M059J (cell line): ENCODE data around the gene RBMS3. TPM values are rescaled to one million over a fixed set of nuclear protein-coding genes. Genes with fewer than 3 reads are reported as not detected.

ENCODE experiments used
- DNase-seq: peaks from one replicate; pipeline ENCODE4 v3.0.0-alpha.2; 2012; ENCODE audit warnings: low read depth
- total RNA-seq: library from RNA; depleted of rRNA; stranded (reverse); fragments of >200 nt; shearing (Covaris generic); gene quantifications from 2 replicates; pipeline ENCODE4 v1.2.3, GENCODE V29; 2014

Gene RBMS3
- total RNA-seq, 1 experiment from 2014 or later: 7.9 TPM

DNA sequence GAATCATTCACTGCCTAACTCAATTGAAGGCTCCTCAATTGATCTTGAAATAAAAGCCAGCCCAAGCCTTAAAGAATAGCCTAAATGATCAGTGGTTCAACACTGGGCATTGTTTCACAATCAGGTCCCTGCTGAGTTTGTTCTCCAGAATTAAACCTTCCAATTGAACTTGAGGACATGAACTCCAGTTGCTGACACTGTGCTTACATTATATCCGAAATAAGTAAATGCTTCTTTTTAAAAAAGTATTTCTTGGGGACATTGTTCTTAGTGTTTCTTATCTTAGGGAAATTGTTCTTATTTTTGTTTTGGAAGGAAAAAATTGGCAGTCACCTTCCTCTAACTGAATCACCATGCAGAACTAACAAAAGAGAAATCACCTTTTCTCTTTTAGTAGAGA, 450.2 kb downstream of the RBMS3 start:
- DNase-seq: no peak

DNA sequence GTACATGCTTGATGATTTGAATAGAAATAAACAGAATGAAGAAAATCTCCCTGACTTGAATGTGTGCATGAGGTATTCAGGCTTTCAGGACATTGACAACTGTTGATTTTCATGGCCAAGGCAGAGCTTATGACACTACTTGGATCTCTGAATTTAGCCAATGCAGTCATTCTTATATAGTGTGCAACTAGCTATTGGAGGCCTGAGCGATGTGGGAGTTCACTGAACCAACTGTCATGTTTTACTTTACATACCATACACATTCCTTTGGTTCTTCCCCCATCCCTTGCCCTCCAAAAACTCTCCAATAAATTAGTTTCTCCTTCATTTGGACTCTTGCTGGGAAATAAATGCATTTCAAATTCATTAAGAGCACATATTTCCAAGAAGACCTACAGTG, 460.4 kb downstream of the RBMS3 start:
- DNase-seq: no peak

DNA sequence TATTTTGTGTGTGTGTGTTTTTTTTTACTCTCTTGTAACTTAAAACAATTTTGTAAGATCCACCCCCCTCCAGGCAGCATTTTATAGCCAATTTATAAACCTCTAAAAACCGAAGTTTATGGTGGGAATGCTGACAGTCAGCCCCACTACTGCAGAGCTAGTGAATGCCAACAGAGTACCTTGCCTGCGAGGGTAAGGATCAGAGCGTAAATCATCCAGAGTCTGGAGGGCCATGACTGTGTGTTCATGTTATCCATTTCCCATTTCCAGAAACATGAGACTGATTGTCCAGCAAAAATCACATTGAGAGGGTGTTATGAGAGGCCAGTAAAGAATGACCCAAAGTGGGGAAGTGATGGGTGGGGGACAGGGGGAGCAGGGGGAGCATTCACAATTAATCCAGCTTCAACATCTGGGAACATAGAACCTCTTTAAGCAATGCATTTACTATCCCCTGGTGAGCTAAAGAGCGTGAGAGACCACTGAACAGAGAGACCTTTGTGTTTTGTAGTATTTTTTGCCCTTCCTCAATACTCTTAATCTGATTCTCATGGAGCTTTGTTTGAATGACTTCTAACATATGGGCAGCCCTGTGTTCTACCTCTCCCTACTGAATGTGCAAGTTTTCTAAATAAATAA, 464.5 kb downstream of the RBMS3 start:
- DNase-seq: no peak

DNA sequence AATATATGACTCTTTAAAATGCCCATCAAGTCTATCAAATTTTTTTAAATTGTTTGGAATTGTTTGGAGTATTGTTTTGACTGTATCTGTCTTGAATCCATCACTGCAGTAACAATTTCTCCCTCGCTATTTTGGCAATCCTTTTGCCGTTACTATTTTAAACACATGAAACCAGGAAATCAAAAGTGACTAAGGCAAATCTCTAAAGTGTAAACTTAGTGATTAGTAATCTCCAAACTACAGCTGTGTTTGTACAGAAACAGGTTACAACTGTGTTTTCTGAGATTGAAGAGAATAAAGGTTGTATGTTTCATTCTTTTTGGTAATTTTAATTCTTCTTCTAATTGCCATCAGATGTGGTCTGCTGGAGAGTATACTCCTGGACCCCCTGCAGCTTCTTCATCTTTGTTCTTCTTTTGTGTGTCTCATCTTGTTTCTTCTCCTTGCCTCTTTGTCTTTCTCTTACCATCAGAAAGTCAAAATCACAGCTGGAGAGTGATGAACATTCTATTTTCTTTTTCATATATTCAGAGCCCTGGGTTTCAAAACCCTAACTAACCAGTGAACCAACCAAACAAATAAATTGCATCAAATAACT, 465.4 kb downstream of the RBMS3 start:
- DNase-seq: no peak

DNA sequence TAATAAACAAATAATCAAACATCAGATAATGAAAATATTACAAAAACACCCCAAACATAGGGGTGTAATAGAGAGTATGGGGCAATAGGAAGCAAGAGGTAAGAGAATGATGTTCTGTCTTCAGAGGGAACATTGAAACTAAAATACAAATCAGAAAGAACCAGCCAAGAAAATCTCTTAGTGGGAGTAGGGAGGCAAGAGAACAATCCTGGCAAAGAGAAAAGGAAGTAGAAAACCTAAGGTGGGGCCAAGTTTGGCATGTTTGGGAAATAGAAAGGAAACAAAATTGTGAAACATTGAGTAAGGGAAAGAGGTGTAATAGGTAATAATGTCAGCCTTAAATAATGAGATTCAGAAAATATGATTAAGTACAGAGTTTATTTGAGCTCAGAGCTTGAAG, 467.1 kb downstream of the RBMS3 start:
- DNase-seq: no peak

DNA sequence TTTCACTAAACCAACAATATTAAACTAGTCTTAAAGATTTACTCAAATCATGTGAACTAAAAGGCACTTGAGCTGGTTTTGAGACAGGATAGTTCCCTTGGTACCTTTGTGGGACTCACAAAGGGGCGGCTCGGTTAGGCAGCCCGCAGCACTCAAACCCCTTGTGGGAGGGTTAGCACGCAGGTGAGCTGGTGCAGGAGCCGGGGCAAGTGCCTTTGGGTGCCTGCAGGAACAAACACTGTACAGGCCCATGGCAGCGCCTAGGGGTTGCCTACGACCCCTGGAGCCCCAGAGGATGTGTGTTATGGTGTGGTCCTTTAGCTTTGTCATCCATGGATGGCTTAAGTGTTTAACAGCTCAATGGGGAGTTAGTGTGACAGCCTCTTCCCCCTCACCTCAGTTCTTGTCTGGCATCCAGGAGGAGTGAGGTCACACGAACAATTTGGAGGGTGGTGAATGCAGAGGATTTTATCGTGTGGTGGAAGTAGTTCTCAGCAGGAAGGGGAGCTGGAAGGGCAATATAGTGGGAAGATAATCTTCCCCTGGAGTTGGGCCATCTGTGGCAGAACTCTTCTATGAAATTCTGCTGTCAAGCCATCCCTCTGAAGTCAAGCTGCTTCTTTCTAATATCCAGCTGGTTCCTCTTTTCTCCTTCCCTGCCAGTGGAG, 470.9 kb downstream of the RBMS3 start:
- peak; percentile 15 for DNase-seq

DNA sequence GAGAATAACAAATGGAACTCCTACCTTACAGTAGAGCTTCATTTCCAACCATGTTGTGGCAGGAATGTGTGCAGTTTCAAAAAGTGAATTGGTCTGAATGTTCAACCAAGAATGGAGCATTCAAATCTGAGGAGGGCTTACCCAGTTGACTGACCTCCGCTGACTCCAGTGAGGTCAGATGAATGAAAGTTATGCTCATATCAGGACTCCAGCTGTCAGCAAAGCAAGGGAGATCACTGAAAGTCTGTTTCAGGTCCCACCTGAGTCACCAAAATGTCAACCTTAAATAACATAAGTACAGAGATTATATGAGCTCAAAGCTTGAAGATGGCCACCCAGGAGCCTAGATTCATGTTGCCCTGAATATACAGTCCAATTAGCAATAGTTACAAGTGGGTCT, 473.5 kb downstream of the RBMS3 start:
- no peak for DNase-seq

DNA sequence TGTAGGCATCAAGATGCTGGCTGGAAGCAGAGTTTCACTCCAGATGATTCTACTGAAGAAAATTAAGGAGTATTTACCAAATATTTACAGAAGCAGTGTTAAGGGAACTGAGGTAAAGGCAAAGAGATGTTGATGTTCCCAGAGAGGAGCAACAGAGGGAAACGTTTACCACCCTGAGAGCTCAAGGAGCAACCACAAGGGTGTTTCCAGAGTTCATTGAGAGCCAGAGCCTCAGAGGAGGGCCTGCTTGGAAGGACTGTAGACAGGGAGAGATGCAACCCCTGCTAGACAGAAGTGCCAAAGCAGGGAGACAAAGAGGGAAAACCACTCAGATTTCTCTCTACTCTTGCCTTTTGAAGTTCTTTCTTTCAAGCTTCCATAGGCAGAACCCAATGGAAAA, 474.5 kb downstream of the RBMS3 start:
- DNase-seq: no peak

DNA sequence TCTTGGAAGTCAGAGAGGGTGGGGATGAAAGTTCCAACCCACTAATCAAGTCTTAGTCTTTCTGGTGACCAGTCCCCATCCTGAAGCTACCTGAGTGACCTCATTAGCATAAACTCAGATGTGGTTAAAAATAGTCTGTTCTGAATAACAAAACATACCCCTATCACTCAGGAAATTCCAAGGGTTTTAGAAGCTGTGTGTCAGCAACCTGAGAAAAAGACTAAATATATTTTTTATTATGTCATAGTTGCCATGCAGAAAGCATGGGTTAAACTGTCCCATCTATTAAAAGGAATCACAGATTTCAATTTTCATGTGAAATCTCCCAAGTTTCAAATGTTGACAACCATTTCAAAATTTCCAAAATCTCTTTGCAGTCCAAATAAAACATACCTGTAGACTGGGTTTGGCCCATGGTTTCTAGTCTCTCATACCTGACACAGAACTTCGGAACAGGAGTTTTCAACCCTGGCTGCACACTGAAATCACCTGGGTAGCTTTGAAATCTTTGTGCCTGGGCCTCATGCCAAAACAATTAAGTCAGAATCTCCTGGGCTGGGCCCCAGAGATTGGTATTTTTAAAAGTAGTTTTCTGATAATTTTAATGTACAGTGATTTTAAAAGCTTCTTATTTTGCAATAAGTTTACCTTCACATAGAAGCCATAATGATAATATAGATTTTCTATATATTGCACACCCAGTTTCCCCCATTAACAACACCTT, 476.3 kb downstream of the RBMS3 start:
- DNase-seq: peak; percentile 78

DNA sequence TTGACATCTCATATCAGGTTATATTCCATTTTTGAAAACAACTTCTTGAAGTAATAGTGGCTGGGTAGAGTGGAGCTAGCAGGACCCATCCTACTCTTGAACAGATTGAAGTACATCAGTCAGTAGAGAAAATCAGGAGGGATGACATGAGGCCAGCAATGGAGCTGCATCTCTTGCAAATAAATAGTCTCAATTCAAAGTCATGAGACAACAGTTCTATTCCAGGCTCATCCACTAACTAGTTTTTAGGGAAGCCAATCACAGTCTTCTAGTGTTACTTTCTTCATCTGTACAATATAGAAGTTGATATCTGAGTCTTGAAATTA, 477.2 kb downstream of the RBMS3 start:
- DNase-seq: no peak

DNA sequence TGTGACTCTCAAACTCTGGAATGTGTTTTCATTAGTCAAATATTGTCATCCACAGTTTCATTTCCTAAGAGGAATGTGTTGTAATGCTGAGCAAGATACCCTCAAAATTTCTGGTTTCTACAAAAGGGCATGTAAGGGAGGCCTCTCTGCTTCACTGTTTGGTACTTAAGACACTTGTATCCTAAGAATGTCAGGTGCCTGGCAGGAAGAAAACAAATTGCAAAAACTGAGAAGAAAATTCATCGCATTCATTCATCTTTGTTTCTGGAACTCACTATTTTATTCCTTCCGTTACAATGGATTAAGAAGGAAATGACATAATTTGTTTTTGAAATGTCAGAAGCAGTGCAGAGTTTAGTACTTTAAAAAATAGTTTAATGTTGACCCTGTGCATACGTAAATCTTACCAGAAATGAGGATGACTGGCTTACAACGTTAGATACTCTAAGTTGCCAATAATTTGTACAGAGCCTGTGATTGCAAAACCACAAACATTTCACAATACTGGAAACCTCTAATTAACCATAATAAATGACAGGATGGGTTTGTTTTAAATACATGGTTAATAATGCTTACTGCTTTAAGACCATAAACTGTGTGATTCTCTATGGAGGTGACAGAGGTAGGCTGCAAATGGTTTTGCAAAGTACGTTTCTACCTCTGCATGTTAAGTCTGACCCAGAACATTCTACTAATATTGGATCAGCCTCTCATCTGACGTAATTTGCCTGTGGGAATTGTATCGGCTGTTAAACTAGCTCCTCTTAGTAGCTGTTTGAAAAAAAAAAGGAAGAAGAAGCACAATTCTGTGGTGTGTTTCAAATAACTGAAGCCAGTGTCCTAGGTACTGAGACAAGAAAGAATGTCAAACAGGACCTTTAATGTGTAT, 477.8 kb downstream of the RBMS3 start:
- peak; percentile 73 for DNase-seq

DNA sequence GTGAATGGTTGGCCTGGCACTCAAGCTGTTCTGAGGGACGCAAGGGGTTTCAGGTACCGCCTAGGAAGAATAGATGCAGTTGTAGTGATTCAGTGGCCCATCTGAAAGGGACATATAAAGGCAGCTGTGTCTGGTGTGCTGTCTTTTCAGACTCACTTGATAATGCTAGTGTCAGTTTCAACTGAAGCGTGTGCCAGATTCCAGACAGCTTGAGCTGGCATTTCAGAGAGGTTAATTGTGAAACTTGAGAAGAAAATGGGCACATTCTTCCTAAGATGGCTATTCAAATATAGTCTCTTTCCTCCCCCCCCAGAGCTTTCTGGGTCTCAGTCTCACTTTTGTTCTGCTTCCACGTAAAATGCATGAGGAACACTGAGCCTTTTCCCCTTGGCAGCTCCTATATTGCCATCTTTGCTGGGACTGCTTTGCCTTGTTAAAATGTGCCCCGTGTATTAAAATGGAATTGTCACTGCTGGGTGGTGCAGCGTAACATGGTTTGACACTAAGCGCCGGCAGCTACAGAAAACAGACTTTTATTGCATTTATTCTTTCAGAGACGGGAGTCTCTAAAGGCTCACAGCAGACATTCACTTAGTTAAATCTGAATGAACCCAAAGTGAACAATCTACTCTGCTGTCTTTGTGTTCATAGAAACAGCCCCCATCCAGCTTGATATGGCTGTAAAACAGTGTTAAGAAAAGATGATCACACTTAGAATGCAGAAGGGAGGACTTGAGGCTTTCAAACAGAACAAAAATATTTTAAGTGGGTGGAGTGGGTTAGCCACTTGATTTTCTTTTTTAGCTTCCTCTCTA, 478.7 kb downstream of the RBMS3 start:
- peak; percentile 58 for DNase-seq

DNA sequence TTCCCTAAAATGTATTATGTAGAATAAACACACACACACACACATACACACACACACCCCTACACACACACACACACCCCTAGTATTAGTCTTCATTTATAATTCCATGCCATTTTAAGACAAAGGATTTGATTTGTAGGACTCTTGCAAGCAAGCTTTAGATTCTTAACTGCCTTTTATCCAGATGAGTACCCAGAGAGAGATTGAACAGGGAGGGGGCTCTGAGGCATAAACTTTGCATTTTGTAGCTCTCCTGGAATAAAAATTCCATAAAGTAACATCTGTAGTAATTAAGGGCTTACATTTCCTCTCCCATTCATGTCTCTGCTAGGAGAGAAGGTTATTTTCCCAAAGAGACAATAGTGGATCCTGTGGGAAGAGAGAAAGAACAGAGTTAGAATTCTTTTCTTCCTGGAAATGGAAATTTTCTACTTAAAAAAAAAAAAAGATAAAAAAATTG, 479.4 kb downstream of the RBMS3 start:
- DNase-seq: no peak

DNA sequence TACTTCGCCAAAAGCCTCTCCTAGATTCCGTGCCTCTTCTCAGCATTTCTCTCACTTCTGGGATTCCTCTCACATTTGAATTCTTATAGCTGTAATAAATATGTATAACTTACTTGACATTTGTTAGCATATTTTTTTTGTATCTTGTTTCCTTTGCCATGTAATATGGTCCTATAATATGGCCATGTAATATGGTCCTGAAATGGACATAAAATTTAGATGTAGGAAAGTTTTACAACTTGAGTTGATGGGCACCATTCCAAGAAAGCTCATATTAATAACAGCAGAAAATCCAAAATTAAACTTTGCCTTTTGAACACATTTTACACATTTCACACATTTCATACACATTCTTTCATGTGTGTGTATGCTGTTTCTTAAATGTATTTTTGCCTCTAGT, 480.6 kb downstream of the RBMS3 start:
- DNase-seq: no peak

DNA sequence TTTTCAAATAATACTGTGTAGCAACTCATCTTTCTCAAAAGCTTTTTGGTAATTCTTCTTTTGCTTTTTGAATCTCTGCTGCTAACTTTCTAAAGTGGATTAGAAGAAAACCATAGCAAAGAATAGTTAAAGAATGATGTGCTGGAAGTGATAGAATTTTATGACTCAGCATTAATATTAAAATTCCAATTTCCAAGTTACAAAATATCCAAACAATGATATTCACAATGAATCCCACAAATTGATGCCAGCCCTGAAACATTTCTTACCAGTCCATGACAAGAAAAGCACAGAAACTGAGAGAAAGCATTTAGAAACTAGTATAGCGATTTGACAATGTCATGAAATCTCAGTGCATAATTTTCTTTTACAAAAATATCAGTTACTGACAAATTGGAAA, 482.2 kb downstream of the RBMS3 start:
- DNase-seq: no peak

DNA sequence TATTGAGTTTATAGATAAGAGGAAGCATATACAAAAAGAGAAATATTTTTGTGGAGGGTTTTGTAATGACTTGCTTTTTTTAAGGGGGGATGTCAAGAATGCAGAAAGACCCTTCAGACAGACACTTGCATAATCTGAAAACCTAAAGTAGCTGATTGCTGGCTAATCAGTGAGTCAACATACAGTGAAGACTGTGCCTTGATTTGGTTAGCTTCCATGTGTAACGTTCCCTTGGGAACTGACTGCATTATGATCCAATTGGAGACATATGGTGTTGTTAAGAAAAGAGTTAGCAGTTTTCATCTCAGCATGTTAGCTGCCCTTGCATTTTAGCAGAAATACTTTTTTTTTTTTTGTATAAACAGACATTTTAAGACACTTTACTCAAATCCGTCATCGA, 483.2 kb downstream of the RBMS3 start:
- DNase-seq: no peak

DNA sequence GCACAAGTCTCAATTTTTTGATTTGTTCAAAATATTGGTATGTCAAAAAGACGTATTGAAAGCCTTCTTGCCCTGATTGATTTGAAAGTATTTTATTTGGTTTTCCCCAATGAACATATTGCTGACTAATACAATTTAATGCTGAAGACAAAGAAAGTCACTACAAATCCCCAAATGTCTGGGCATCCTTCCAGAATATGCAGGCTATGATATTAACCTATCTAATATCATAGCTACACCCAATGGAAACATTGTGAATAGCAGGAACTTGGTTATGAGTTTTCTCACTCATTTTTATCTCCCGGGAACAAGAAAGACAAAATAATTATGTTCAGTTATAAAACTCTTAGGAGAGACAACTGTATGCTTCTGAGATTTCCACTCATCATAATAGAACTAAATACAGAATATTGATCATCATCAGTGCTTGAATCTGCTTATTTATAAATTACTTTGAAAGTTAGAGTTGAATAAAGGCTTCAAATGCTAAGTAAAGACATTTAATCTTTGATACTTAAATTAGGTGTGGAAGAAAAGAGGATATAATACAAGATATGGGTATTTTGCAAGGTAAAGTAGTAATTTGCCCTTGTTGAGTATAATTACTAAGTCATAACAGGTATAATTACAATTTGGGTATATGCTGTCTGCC, 483.9 kb downstream of the RBMS3 start:
- peak; percentile 79 for DNase-seq

DNA sequence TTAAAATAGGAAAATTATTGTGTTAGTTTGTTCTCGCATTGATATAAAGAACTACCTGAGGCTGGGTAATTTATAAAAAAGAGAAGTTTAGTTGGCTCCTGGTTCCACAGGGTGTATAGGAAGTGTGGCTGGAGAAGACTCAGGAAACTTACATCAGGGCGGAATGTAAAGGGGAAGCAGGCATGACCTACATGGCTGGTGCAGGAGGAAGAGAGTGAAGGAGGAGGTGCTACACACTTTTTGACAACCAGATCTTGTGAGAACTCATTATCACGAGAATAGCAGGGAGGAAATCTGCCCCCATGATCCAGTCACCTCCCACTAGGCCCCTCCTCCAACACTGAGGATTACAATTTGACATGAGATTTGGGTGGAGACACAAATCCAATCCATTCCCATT, 490.7 kb downstream of the RBMS3 start:
- DNase-seq: no peak

DNA sequence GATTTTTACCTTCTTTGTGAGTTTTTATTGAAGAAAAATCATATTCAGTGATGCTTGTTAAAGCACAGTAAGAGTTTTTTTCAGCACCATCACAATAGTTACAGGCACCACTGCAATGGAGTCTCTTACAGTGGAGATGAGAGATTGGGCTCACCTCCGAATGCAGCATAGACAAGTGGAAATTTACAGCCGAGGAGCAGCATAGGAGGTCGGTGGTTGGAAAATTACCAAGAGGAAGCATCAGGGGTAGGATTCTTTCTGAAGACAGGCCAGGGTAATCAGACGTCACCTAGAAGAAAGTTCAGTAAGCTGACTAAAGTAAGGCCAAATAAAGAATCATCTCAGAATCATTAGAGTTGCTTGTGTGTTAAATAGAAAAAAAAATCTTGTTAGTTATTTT, 491.6 kb downstream of the RBMS3 start:
- no peak for DNase-seq

DNA sequence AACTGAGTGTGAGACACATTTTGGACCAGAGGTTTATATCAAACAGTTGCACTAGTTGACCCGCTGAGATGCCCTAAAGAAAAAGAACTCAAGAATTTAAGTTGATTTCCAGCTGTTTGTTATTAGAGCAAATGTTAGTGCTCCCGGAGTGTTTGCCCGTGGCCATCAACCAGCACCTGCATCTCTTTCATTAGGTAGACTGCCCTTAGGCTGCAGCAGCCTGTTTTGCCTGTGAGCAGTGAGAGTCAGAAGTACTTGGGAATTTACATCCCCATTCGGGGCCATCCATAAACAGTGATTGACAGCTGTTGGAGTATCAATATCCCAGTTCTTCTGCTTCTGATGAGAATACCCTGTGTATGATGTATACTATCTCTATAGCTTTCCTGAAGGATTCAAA, 492.6 kb downstream of the RBMS3 start:
- no peak for DNase-seq
